ENCODE results near the gene RANBP3L.

The RANBP3L gene

DNA sequence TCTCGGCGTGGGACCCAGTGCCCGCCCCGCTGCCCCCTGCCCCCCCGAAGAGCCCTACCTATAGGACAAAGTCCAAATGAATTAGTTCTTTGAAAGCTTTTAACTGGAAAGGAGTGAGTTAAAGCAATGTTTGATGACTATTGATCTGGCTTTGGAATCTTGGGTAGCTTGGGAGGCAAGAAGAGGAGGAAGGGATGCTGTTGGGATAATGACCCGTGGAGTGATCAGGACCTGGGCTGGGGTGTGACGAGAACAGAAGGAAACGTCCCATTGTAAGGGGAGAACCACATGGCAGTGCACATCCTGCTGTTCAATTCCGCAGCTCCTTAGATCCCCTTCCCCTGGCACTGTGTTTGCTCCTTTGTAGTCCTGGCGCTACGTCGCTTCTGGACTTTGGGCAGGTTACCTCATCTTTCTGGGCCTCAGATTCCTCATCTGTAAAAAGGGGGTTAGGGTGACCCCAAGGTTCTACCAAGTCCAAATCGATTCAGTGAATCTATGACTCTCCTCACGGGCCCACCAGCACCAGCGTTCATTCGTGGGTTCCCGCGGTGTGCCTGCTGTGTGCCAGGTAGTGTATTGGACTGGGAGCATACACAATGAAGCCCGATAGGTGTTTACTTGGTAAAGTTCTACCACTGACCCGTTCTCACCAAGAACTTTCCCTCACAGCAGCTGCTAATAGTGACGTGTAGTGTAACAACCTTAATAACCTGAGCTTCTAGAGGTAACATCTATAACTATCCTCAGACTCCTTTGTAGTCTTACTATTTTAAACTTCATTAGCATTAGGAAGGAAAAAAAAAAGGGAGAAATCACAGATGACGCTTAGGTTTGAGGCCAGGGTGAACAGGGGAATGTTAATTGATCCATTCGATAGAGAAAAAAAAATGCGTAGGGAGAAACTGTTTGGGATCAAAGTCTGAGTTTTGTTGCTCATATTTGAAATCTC, 58.9 kb downstream of the RANBP3L start:
- DNase-seq = no peak

DNA sequence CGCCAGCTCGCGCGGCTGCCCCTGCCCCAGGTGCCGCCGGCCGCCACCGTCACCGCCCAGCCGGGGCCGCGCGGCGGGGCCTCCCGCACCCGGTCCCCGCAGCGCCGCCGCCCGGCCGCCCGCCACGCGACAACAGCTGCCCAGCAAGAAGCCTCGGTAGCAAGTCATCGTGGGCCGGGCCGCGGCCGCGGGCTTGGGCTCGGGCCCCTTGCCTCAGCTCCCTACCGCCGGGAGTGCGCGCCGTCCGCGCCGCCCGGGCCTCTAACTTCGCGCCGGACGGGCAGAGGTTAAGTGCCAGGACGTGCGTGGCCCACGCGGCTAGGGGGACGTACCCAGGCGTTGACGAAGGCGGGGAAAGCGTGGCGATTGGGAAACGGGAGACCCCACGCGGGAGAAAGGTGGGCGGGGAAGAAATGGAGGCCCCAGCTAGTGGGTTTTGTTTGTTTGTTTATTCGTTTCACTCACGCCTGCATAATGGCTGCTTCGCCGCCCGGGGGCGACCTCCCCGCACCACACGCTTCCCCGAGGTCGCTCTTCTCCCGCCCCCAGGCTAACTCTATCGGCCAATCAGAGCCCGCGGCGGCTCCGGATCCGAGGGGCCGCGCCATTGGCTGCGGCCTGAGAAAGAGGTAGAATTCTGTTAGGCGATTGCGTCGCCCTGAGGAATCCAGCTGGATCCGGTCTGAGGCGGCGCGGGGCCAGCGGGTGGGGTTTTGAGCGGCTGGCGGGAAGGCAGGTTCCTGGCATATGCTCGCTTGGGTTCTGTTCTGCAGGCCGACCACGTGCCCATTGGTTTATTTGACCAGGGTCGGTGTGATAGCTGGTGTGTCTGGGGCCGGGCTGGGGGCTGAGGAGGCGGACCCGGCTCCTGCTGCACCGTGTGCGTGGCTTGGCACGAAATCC, 59.8 kb downstream of the RANBP3L start, which contains the start of gene NADK2:
NADK2 (minus strand) TSS at position 295 of the 903 bp plus-strand sequence; CDS start at position 168, 127 bp downstream.
- DNase-seq = peak; percentile 97 to 99

DNA sequence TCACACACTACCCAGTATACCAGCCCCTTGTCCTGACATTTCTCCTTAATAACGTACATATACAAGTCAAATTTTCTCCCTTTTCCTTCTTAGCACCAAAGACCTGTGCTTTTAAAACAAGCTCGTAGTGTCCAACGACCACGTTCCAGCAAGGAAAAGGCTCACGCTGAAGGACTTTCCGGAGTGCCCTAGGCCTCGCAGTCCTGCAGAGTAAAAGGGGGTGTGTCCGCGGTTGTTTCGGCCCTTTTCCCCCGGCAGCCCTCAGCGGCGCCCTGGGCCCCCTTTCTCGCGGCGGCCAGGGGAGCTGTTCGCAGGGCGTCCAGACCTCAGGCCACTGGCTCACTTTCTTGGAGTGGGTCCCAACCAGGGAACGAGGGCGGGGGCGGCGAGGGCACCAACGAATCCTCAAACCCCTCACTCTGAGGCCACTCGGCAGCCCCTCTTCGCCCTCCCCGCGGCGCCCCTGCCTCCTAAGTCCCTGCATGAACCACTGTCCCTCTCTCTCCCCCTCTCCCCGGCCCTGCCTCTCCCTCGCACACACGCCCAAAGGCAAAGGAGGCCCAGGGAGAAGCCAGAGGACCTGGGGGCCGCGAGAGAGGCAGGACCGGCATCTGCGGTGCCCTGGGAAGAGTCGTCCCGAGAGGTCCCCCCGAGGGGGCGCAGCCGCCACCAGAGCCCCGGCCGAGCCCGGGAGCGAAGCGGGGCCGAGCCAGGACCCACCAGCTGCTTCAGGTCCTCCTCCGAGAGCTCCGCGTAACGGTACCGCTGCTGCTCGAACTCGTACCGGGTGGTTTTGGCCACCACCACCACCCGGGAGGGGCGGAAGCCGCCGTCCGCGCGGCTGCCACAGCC, 60.7 kb downstream of the RANBP3L start:
- peak; percentile 55 to 90 for DNase-seq

DNA sequence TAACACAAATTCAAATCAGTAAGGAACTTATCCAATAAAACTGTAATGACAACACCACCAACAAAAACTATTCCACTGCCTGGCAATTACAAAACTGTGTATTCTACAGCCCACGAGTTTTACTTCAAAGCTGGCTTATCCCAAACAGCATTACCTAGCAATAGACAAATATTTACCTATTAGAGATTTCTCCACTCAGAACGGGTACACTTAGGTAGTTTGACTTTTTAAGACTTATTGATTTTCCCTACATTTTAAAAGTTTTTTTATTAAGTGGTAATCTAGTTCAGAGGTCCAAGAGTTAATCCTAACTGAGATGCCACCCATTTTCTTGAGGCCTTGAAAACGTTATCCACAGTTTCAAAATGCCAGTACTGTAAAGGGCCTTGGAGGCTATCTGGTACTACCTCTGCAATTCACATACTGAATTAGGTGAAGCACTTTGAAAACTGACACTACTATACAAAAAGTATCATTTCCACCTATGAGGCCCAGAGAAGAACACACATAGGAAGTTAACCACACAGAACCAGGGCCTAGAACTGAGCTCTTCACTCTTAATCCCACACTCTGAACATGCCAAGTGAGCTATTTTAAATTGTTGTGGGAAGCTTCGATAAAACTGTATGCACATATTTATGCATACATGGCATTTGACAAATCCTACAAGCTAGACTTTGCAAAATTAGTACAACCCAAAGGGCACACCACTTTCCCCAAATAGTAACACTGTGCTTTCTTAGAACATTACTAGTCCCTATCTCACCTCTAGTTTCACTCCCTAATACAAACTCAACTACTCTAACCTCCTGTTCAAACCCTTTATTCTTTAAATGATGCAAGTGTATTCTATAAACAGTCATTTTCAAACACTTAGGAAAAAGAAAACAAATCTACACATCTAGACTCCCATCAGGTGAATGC, 62.1 kb downstream of the RANBP3L start:
- peak in 1 of 2 experiments; percentile 13 for DNase-seq

DNA sequence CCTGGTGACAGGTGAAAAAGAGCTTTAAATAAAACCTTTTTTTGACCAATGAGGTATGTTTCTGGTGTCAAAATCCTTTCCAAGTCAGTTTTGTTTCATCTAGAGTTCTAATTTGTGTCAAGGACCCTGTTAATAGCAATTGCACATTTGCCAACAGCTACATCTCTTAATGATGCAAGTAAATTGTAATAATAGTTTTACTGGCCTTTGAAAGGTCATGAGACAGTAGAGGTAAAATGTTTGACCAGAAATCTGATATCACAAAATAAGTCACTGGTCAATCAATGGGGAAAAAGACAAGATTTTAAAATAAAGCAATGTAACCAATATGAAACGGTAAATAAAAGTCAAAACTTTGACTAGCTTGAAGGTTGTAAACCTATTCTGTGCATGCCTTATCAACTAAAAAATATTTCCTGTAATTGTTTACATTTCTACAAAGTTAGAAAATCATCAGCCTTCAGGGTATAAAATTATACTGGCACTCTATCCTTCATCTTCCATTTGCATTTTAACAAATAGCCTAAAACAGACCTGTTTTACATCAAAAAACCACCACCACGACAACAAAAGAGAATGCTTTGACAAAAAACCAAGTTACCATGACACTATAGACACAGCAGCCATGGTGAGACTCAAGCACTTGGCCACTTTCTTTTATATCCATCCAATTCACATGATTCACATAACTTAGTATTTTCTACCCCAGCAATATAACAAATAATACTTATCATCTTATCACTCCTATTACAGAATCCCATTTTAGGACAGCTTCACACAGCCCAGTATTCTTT, 63.0 kb downstream of the RANBP3L start:
- no peak for DNase-seq

DNA sequence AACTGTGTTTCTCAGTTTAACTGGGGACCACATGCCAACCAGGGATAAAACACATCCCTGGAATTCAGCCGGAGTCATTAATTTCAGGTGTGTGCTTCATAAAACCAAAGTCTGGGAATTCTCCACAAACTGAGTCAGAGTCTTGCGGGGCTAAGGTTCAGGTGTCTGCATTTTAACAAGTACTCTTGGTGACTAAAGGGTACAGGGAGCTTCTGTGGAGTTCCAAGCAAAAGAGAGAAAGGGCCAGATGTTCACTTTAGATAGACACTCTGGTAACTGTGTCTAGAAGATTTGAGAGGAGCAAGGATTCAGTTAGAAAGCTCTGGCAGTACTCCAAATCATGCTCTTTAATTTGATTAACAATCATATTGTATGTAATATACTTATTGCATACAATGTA, 64.0 kb downstream of the RANBP3L start:
- DNase-seq = no peak

DNA sequence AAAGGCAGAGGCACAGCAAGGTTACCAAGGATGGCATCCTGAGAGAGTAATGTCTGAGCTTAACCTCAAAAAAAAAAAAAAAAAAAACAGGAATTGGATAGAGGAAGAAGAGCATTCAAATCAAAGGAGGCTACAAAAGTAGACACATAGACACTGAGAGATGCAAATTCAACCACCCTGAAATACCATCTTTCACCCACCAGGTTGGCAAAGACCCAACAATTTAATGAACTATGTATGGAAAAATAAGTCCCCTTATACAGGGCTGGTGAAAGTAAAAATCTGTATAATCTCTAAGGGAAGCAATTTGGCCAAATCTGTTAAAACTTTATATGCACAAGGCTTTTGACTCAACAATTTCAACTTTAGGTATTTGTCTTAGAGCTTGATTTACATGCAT, 64.9 kb downstream of the RANBP3L start:
- peak; percentile 44 to 50 for DNase-seq

DNA sequence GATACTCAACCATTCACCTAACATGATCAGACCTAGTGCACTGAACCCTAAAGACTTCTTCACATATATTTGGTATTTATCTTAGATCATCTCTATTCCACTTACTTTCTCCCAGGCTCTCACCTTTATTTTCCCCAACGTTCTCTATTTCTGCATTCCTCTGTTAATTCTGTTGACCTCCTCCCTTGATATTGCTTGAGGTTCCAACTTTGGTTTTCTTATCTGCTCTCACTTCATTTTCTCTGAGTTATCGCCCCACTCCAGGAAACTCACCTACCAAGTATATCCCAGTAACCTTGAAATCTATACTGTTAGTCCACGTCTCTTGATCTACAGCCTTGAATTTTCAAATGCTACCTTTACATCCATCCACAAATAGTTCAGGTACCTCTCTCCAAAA, 69.2 kb downstream of the RANBP3L start:
- DNase-seq = no peak

DNA sequence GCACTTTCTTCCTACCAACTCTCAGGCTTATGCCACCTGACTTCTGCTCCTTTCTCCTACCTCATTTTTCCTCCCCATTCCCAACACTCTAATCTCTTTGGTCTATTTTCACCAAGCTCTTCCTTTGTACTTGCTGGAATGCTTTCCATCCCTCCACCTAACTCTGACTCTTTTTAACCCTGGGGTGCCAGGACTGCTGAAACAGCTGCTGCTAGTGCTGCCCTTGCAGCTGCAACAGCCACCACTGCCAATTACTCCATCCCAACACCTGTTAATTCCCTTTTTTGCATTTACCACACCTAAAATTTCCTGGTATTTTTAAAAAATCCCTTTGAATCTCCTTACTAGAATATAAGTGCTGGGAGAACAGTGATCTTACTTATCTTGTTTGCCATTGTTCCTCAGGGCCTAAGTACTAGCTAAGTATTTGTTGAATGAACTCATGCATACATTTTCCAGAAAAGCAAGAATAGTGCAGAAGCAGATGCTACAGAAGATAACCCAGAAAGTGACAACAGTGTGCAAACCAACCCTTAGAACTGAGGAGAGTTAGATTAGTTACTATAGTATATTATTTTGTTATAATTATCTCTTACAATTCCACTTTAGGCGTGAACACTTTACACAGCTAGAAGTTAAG, 71.4 kb downstream of the RANBP3L start:
- no peak for DNase-seq

DNA sequence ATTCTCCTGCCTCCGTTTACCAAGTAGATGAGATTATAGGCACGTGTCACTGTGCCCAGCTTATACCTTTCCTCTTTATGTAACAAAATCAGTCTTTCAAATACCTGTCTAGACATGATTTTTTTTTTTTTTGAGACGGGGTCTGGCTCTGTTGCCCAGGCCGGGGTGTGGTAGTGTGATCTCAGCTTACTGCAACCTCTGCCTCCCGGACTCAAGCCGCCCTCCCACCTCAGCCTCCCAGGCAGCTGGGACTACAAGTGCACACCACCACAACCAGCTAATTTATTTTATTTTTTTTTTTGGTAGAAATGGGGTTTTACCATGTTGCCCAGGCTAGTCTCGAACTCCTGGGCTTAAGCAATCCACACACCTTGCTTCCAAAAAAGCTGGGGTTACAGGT, 73.2 kb downstream of the RANBP3L start:
- DNase-seq = no peak

DNA sequence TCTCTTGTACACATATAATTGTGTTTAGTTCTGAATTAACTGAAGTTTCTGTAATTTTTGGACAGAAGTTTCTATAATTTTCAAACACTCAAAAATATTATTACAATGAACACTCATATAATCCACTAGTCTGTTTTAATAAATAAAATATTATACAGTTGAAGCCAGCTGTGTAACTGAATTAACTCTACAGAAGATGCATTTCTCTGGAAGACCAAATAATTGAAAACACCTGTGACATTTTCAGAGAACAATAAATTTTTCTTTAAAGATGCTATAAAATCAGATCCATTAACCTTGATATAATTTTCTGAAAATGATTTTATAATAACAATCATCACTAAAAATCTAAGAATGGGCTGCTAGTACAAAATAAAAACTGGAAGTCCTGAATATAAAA, 74.7 kb downstream of the RANBP3L start:
- DNase-seq = no peak

DNA sequence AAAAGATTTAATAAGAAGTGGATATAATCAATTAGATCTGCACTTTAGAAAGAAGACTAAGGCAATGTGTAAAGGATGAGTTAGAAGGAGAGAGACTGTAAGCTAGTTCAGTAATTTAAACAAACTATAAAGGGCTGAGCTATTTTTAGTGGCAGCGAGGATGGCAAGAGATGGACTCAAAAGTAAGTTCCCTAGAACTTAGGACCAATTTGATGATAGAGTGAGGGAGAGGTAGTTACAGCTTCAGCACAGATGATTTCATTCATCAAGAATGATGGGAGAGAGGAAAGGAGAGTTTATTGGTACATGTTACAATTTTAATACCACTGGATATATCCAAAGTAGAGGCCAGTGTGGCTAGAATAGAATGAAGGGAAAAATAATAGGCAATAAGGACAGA, 79.1 kb downstream of the RANBP3L start:
- no peak for DNase-seq

DNA sequence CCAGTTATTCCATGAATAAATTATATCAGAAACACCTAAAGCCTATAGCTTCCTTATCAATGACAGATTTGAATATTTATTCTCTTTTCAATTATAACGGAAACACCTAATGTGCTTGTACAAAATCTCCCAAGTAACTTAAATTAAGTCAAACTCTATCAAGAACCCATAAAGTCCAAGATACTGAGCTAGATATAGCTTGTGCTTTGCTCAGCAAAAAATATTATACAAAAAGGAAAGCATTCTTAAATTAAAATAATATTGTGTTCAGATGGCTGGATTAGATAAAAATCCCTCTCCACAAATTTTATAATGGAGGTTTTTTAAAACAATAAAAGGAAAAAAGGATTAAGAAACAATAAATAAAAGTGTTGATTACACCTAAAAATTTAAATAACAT, 83.7 kb downstream of the RANBP3L start:
- no peak for DNase-seq

DNA sequence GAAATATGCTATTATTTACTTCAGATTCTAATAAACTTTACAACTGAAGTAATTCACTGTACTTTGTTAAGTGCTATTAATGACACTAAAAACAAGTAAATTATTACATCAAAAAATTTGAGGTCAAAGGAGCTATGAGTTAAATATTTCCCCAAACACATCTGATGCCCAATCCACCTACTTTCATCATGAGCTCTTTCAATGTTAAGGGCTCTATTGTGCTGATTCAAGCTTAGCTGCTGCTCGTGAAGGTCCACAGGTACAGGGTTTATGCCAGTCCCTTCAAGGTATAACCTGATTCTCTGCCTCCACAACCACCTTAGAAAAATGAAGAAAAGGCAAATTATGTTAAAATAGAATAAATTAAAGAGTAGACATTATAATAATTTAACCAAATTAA, 84.1 kb downstream of the RANBP3L start:
- DNase-seq = peak in 1 of 2 experiments; percentile 10

DNA sequence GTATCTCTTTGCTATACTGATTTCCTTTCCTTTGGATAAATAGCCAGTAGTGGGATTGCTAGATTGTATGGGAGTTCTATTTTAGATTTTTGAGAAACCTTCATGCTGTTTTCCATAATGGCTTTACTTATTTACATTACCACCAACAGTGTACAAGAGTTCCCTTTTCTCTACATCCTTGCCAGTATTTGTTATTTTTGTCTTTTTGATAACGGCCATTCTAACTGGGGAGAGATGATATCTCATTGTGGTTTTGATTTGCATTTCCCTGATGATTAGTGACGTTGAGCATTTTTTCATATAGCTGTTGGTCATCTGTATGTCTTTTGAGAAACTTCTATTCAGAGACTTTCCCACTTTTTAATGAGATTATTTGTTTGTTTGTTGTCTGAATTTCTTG, 85.8 kb downstream of the RANBP3L start:
- DNase-seq = peak; percentile 84 to 87

DNA sequence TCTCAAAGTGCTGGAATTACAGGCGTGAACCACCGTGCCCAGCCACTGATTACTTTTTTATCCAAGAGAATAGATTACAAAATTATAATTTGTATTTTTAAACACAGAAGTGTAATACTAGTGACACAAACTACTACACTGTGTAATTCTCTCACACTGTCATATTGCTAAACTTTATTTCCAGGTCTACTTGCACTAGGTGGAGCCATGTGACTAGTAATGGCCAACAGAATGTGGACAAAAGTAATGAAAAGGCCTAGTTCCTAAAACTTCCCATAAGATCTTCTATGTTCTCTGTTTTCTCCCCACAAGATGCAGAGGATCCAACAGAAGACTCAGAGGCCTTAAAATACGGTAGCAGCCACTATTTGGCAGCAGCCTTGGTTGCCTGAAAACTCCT, 87.3 kb downstream of the RANBP3L start:
- DNase-seq = peak in 1 of 2 experiments; percentile 8

DNA sequence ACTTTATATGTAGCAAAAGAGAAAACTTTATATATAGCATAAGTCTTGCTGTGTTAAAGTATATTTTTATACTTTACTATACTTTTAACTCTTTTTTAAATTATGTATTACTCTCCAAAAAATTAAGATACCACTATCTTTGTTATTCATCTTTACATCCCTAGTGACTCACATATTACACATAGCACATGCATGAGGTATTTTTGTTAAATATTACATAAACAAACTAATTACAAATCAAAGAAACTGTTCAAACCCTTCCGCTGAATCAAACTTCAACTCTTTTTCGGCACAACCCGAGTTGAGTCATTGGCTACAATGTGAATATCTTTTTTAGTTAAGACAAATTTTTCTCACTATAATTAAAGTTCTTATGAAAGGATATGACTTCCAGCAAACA, 92.0 kb downstream of the RANBP3L start:
- DNase-seq = no peak

DNA sequence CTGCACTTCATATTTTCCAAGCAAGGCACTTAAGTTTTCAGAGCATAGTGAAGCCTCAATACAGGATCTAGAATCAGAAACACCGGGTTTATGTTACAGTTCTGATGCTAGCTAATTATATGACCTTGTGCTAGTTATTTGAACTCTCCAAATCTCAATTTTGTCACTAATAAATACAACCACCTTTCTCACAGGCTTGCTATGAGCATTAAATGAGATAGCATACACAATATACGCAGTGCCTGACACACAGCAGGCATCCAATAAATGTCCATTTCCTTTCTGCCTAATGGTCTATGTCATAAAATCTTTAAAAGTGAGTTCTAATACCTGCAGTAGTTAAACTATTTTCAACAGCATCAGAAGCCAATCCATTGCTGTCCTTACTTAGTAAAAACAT, 92.9 kb downstream of the RANBP3L start:
- DNase-seq = no peak

DNA sequence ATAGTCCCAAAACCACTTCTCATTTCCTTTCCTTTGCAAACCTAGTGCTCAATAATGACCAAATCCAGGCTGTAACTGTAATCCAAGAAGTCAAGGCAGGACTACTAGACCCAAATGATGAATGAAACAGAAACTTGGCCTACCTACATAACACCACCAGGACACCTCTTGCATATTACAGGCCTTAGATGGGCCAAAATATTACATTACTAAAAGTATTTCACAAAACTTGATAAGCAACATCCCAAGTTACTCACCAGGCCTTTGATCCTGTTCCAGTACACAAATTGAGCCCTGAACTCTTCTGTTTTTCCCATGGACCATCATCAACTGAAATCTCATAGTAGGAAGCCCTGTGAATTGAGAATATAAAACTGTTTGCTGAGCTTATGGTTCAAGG, 94.8 kb downstream of the RANBP3L start:
- no peak for DNase-seq

DNA sequence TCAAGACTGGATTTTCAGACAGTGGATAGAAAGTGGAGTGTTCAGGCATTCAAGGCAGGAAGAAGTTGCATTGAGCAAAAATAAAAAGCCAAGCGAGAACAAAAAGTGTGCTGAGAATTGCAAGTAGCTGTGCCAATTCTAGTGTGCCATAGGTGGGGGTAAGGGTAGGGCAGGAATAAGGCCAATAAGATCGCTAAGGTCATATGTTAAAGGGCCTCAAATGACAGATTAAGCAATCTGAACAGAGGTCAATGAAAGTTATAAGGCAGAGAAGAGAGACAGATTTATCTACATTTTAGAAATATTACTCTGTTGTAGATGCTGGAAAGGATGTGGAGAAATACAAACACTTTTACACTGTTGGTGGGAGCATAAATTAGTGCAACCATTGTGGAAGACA, 96.4 kb downstream of the RANBP3L start:
- no peak for DNase-seq

Data from NCI-H526 (cell line).